Regular cardiac myocyte (primary cell): ENCODE measurements around the gene TMEM205. TPM values are rescaled to one million over a fixed set of nuclear protein-coding genes. Genes with fewer than 3 reads are reported as not detected.

Source experiments
- total RNA-seq: library from RNA; depleted of rRNA; stranded (reverse); fragments of >200 nt; gene quantifications from 2 replicates; pipeline ENCODE4 v1.2.3, GENCODE V29; 2014

Gene TMEM205
- total RNA-seq, result 82.1 and 123 TPM in 2 replicates

DNA sequence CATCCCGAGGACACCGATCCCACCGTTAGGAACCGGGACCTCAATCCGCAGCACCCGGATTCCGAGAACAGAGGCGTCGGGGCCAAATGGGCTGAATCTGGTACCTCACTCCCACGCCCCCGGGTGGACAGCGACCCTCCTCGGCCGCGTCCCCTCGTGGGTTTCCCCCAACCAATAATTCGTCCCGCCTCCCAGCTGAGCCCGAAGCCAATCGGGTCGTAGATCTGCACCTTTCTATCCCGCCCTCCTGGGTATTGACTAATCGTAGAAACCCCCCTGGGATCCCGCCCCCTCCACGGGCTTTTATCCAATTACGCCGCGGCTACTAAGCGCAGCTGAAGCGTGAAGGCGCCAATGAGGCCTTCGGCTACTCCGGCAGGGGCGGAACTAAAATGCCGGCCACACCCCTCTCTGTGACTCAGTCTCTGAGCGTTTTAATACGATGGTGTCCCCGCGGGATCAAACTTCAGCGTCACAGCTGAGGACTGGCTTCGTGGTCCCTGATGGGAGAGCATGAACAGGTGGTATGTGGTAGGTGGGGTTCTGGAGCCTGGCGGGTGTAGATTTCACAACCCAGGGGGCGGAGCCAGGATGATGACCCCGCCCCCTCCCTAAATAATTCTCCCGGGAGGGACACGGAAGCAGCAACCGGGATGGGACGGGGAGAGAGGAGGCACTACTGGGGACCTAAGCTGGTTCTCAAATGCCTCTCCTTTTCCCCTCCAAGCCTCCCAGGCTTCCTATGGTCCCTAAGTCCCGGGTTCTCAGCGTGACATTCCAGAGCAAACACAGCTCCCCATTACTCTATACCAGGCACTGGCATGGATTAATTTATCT is at the start of gene TMEM205, which contains the start of gene CCDC159:
Gene TMEM205, minus strand, starts transcription at position 165 of the 837 bp plus-strand sequence. CDS start 649 bp downstream, outside the sequence.
Gene CCDC159, plus strand, starts transcription at position 416 of the 837 bp plus-strand sequence. Its CDS starts 88 bp downstream, at position 504.

DNA sequence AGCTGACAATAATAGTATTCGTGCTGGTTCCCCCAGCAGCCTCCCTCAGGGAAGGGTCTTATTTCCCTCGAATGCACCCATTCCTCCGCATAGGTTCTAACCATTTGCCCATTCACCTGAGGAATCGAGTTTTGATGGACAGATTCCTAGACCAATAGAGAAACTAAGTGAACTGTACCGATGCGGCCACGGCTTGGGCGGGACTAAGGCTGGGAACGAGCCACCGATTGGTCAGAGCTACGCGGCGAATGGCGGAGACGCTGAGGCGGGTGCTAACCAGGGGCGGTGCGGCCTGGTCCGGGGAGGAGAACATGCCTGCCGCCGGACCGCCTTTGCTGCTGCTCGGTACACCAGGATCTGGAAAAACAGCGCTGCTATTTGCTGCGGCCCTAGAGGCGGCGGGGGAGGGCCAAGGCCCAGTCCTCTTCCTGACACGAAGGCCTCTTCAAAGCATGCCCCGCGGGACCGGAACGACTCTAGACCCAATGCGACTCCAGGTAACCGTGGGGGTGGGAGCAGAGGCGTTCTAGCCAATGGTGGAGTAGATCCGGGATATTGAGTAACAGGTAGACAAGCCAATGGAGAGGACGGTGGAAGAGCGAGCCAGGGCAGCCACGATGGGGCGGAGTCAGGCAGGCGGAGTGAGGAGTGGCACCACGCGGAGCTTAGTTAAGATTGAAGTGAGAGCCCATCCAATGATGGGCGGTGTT is 28.5 kb upstream of the TMEM205 start, which contains the start of gene SWSAP1:
Gene SWSAP1, plus strand, starts transcription at position 234 of the 710 bp plus-strand sequence. Its CDS starts 15 bp downstream, at position 249.

GRCh38 chr19:11355160-11356073 is 9.3 kb upstream of the TMEM205 start, which contains the start of gene PLPPR2:
PLPPR2 (plus strand) TSS chr19:11355432; CDS start chr19:11357674, 2,242 bp downstream.

DNA sequence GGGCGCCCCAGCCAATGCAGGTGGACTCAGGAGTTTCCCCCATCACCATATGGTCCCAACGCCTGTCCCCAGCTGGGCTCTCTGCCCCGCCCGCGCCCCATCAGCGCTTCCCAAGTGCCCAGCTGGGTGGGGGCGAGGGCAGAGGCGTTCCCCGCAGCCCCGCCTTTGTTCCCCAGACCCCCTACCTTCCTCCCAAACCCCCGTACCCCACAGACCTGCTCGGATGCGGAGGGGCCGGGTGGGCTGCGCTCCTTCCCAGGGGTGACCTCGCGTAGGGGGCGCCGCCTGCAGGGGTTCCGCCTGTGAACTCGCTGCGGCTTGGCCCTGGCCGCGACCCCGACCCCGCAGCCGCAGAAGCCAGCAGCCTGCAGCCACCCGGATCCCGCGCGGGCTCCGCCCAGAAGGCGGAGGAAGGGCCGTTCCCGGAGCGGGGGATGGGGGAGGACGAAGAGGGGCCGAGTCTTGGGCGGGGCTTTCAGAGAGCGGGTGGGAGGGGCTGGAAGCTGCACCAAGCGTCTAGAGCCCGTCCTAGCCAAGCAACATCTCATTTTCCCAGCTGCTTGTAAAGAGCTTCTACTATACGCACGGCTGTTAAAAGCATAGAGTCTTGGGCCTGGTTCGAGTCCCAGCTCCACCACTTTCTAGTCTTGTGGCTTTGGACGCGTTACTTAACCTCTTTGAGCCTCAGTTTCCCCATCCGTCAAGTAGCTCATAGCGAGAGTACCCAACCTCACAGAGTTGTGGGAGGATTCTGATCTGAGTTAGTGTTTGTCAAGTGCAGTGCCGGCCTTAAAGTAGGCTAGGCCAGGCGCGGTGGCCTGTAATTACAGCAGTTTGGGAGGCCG is 6.6 kb downstream of the TMEM205 start, which contains the start of gene RAB3D:
Gene RAB3D, minus strand, starts transcription at position 404 of the 845 bp plus-strand sequence. CDS start 2,258 bp downstream, outside the sequence.

DNA sequence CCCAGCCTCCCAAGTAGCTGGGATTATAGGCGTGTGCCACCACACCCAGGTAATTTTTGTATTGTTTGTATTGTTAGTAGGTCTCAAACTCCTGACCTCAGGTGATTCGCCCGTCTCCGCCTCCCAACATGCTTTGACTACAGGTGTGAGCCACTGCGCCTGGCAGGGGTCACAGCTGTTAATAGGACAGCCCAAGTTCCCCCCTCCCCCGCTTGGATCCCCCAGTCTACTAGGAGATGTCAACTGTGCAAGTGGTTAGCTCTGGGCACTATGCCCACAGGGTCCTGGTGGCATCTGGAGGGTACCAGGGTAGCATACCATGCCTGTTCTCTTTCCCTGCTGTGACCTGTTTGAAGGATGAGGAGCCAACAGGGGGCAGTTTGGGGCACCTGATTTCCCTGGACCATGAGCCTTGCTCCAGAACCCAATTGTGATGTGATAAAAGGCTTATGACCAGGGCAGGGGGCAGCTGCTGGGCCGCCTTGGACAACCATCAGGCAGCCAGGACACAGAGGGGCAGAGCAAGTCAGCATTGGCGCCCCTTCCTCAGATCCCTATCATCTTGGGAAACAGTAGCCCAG is 50.3 kb downstream of the TMEM205 start, which contains the start of gene TSPAN16:
Gene TSPAN16, plus strand, starts transcription at position 496 of the 581 bp plus-strand sequence. CDS start 138 bp downstream, outside the sequence.

Other genes with a start within 250 kb of the TMEM205 start
- gene SPC24, start 190.5 kb downstream of the TMEM205 start, total RNA-seq, result 9.6 and 104 TPM in 2 replicates
- 171 and 274 TPM in 2 replicates for gene KANK2, start 148.7 kb downstream of the TMEM205 start, total RNA-seq
- gene ANGPTL8, start 106.6 kb downstream of the TMEM205 start, total RNA-seq, result not detected in 2 replicates
- 16.3 and 20.0 TPM in 2 replicates for gene DOCK6, start 83.7 kb downstream of the TMEM205 start, total RNA-seq
- not detected in 2 replicates for gene TSPAN16, start 50.1 kb downstream of the TMEM205 start, total RNA-seq
- gene RAB3D, start 6.6 kb downstream of the TMEM205 start, total RNA-seq, result 7.3 and 9.0 TPM in 2 replicates
- 2.3 and 5.6 TPM in 2 replicates for gene CCDC159, start 251 bp upstream of the TMEM205 start, total RNA-seq
- gene PLPPR2, start 9.2 kb upstream of the TMEM205 start, total RNA-seq, result 11.3 and 12.5 TPM in 2 replicates
- under 0.01 and 0.58 TPM in 2 replicates for gene SWSAP1, start 28.4 kb upstream of the TMEM205 start, total RNA-seq
- gene EPOR, start 38.0 kb upstream of the TMEM205 start, total RNA-seq, result 6.5 and 12.1 TPM in 2 replicates
- gene RGL3, start 73.0 kb upstream of the TMEM205 start, total RNA-seq, result 2.3 and 7.0 TPM in 2 replicates
- gene ODAD3, start 88.9 kb upstream of the TMEM205 start, total RNA-seq, result 0.28 and 0.38 TPM in 2 replicates
- 121 and 161 TPM in 2 replicates for gene PRKCSH, start 89.4 kb upstream of the TMEM205 start, total RNA-seq
- 0.28 TPM in 1 of 2 replicates, not detected in the other for gene ELAVL3, start 134.8 kb upstream of the TMEM205 start, total RNA-seq
- 6.2 and 6.9 TPM in 2 replicates for gene ZNF653, start 159.6 kb upstream of the TMEM205 start, total RNA-seq
- 24.8 and 31.4 TPM in 2 replicates for gene ECSIT, start 182.9 kb upstream of the TMEM205 start, total RNA-seq
- 10.2 and 56.1 TPM in 2 replicates for gene CNN1, start 192.6 kb upstream of the TMEM205 start, total RNA-seq
- gene ELOF1, start 213.0 kb upstream of the TMEM205 start, total RNA-seq, result 23.4 and 45.4 TPM in 2 replicates
- gene ACP5, start 231.4 kb upstream of the TMEM205 start, total RNA-seq, result 0.38 and 3.1 TPM in 2 replicates